Activated T-cell treated with anti-CD3 and anti-CD28 coated beads for 1 hour (primary cell): Measurements from ENCODE around the gene TEAD1.

Source experiments
- DNase-seq: peaks from one replicate; pipeline ENCODE4 v3.0.0-alpha.2; 2020; ENCODE audit warnings: low read depth

The TEAD1 gene

DNA sequence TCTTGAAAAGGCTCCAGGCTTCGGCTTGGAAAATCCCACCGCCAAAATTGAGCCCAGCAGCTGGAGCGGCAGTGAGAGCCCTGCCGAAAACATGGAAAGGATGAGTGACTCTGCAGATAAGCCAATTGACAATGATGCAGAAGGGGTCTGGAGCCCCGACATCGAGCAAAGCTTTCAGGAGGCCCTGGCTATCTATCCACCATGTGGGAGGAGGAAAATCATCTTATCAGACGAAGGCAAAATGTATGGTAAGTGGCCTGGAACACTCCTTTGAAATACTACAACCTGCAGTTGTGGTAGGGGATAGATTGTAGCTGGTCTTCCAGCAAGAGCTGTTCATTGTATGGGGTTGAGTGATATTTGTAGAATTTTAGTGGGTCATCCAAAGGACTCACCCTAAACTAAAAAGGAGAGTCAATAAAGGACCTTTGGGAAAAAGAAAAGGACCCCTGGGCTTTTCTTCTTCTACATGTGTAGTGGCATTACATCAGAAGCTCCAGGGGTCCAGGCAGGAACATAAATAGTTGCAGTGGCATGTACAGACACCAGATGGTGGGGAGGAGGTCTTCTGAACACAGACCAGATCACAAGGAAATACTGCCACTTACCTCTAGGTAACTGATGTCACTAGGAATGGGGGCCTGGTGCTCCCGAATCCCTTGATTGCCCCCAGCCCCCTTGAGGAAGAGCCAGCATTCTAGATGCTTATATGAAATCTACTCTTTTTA, 90.1 kb downstream of the TEAD1 start:
- DNase-seq = no peak

DNA sequence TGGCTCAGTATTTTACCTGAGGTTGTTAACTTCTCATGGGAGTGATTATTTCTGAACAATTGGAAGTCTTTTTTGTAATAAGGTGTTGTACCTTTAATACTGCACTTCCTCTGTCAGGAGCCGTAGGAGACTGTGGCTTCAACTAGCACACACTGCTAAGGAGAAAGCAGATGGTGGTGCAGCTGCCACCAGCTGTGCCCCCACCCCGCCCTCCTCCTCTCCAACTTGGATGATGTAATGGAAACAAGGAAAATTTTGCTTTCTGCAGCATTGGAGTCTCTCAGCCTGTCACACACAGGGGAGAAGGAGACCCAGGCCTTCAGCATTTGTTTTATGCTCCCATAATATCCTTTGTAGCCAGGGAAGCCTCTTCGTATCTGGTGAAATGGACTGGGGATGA, 91.2 kb downstream of the TEAD1 start:
- DNase-seq = no peak

DNA sequence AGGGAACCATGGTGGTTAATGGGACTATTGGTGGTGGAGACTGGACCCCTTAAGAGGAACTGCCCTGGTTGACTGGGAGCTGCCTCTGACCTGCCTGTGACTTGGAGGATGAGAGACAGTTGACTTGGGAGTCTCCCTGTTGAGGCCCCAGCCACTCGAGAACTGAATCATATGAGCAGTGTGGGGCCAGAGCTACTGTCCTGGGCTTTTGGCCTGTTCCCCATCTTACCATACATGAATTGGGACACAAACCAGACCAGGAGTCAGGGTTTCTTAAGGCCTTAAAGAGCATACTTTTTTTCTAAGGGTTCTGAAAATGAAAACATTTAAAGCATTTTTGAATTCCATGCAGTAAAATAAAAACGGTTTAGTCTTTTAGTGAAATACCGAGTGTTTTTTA, 92.8 kb downstream of the TEAD1 start:
- DNase-seq = no peak

DNA sequence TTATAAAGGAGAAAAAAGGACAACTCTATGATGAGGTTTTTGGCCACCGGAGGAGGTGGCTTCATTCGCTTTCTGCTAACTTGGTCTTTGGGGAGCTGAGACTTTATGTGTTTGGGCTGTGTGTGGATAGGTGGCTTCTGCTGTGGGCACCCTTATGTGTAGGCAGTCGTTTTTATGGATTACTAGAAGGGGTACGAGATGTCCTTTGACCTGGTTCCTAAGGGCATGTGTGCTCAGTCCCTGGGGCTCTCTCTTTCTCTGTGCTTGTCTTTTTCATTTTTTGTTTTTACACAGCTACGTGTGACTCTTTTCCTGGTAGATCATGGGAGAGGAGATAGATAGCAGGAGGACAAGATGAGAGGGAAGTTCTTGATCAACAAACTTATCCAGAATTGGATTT, 93.4 kb downstream of the TEAD1 start:
- DNase-seq = no peak

DNA sequence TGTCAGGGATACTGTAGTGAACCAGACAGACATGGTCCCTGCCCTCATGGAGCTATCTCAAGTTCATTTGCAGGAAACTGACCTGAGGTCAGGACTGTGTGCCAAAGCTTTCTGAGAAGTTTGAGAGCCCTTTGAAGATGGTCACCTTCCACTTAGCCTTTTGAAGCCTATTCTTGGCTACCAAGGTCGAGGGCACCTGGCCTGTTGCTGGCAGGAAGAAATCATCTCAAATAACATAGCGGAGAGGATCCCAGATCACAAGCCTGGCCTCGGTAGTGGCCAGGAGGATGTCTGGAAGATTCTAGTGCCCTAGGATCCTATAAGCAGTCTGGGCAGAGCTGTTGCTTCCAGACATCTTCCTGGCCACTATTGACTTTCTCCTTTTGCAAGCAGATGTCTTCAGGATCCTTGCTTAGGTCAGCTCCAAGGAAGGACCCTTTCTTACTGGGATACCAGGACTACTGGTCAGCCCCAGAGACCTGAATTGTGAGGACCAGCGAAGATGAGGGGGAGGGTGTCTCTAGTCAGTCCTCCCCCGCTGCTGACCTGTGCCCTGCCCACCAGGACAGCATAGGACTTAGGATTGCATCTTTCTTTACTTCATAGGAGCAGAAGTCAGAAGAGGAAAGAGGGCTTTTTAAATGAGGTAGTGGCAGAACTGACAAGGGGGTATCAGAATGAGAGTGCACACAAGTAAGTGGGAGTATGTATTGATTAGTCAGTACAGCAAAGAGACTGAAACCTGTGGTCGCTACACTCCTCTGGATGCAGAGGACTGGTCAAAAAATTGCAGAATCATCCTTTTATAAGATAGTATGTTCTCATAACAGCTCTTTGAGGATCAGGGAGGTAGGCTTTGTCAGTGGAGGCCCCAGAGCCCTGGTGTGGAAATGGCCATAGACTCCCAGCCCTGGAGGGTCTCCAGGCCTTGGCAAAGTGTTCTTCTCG, 94.8 kb downstream of the TEAD1 start:
- no peak for DNase-seq

DNA sequence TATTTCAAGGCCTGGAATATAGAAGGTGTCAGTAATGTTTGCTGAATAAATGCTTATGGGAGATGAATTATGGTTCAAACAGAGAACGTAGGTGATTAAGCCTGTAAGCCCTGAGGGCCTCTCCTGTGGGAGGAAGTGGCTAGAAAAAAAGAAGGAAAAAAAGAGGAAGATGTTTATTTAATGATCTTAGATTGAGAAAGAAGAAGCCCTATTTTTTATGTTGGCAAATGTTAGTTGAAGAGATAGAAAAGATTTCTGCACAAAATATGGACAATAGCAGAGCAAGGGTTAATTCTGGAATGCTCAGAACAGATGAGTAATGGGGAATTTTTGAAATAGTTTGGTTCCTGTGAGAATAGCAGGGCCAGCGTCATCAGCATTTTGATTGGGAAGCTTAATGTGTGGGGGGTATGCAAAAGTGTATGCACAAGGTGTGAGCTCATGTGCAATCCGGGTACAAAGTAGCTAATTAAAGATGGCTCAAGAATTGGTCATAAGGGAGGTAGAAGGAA, 95.7 kb downstream of the TEAD1 start:
- DNase-seq = no peak

DNA sequence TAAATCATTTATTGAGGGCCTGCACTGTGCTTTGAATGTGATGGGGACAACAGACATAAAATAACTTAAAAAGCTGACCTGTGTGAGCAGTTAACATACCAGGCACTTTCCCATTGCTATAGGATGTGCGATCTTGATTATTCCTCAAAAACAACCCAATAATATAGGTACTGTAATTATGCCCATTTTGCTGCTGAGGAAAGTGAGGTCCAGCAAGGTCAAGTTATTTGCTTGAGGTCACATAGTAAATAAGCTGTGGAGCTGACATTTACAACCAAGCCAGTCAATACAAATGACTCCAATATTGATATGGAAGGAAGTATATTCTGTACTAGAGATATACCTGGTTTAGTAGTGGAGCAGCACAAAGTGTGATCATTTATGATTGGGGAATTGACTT, 96.2 kb downstream of the TEAD1 start:
- no peak for DNase-seq

DNA sequence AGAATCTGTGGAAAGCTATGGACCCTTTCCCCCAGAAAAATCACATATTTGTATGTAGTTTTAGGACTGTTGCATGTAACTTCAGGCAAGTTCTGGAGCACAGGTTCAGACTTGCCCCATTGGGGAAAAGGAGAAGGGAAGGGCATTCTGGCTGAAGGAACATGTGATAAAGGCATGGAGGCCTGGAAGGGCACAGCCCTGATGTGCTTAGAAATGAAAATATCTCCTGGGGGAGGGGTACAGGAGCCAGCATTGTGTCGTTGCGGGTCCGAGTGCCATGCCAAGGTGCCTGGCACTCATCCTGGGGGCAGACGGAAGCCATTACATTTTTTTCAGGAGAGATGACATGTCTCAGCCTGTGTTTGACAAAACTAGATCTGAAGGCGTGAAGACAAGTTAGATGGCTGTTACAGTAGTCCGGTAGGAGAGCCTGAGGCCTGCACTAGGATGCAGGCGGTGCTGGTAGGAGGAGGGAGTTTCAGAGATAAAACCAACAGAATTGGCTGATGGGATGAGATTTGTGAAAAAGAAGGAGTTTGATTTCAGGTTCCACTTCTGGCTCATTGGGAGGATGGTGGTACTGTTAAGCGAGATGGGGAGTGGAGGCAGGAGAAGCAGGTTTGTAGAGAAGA, 96.9 kb downstream of the TEAD1 start:
- no peak for DNase-seq

DNA sequence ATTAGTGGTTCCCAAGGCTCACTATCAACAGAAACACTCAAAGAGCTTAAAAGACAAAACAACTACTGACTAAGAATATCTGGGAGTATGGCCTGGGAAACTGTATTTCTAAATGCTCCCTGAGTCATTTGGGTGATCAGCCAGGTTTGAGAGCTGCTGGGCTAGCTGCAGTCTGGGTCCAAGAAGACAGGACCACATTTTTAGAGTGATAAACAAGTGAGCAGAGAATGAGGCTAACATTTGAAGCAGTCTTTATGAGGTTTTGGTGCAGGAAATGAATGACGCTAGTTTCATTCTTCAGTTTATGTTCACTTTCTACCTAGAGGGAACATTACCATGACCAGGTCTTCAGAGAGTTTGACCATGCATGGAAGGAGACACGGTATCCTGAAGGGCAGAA, 97.7 kb downstream of the TEAD1 start:
- DNase-seq = no peak

DNA sequence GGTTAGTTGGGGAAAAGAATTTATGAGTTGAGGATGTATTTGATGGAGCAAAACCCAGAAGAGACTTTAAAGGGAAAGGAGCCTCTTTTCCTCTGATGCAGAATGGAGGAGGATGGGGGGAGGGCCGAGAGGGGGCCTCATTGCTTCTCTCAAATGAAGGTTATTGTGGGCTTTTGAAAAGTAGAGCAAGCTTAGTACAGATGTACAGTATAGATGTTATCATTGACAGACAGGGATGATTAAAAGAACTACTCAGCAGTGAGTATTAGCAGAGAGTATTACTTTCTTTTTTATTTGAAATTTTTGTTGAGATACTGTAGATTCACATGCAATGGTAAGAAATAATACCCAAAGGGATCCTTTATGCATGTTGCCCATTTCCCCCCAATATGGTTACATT, 98.1 kb downstream of the TEAD1 start:
- no peak for DNase-seq

DNA sequence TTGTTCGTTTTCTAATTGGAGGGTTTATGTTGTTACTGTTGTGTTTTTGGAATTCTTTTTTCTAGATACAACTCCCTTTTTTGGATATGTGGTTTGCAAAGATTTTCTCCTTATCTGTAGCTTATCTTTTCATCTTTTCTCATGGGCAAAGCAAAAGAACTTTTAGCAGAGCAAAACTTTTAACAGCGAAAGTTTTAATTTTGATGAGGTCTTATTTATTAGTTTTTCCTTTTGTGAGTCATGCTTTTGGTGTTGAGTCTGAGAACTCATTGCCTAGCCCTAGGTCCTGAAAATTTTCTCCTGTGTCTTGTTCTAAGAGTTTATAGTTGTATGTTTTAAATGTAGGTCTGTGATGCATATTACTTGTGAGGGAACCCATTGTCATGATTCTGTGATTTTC, 99.4 kb downstream of the TEAD1 start:
- DNase-seq = no peak

DNA sequence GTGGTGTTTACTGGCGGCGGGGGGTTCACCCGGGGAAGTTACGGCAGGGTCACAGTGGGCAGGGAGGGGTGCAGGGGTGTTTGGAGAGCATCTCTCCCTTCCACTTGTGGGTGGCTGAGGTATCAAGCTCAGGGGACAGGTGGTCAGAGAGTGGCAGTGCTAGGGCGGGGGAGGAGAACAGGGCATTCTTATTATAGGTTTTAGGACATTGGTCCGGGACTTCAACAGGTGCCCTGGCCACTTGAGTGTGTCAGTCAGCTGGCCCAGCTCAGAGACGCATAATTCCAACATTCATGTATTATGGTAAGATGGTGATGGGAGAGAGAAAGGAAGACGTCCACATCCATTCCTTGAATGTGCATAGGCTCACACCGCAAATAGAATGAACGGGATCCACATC, 101.7 kb downstream of the TEAD1 start:
- no peak for DNase-seq

DNA sequence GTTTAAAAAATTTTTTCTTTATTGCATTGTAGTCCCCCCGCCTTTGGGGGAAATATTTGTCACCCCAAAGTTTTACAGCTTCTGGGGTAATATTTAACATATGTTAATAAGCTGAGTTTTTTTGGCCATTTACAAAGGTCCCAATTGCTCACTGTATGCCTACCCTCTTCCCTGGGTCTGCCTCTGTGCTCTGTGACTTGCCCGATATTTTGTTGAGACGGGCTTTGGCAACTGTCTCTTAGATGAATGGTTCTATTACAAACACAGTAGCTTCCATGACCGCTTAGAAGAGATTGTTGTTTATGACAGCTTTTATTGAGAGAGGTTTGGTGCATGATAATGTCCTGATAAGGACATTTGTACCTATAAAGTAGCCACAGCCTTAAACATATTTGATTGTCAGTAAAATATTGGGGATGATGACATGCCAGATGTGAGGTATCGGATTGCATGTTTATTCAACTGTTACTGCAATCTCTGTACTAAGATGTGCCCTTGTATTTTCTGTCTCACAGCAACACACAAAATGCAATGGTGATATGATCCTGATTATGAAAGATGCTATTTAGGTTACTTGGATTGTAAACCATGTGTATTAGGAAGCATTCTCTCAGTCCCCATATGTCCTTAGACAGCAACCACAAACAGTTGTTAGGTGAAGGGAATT, 103.1 kb downstream of the TEAD1 start:
- DNase-seq = no peak

DNA sequence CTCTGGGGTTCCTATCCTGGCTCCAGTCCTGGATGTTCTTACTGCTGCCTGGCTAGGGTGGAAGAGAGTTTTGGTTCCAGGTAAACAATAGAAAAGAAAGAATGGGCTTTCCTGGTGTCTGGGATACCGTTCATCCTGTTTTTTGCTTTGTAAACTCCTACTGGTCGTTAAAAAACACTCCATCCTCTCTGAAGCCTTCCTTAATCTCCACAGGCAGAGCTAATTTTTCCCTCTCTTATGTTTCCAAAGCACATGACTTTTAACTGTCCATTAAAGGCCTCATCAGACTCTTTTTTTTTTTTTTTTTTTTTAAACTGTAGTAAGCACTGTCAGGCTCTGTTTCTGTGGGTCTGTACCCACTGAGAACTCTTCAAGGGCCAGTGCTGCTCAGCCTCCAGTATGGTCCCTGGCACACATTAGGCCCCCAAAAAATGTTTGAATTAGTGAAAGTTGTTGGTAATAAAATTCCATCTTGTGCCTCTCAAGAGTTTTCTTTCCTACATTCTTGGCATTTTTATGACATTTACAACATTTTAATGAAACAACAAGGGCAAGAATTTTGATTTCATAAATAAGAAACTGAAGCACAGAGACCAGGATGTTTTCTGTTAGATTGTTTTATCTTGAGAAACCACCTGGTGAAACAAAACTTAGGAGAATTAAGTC, 104.2 kb downstream of the TEAD1 start:
- no peak for DNase-seq

DNA sequence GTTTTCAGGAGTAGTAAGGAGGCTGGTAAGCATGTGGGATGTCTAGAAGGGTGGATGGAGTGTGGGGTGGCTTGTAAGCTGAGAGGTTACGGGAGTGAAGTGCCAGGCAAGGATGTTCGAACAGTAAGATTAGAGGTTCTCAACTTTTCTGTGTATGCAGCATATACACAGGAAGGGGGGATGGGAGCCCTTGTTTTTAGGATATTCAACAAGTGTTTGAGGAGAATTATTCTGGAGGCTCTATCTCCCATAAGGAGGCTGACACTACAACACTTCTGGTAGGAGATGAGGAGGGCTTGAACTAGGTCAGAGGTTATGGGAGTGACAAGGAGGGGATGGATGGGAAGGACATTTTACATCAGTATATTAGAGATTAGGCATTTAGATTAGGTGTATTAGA, 109.5 kb downstream of the TEAD1 start:
- DNase-seq = no peak

DNA sequence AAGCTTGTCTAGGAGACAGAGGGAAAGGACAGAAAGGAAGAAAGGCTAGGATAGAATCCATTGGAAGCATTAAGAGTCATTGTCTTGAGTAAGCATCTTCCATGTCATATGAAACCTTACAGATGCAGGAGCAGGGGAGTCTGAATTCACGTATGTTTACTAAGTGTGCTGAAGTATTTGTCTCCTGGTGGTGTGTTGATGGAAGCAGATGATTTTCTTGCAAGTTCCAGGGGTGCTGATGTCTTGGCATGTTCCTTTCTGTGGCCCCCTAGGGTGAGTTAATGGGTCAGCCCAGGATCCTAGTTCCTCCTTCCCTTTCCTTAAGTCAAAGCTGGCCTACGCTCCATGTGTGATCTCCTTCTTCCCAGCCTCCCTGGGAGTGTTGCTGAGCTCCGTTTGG, 110.2 kb downstream of the TEAD1 start:
- no peak for DNase-seq

DNA sequence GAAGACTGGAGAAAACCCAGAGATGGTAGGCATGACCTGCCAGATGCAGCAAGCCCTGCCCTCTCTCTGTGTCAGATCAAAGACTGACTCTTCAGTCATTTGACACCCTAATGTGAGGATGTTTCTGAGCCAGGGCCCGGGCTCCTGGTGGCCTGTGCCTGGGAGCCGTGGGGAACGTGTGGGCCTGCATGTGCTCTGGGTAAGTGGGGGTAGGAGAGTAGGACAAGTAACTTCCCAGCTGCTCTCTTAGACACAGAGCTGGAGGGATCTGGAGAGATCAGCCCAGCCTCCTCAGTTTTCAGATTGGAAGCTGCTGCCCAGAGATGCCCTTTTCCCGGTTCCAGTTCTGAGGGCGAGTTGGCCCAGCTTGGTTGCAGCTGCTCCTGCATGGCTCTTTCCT, 110.8 kb downstream of the TEAD1 start:
- no peak for DNase-seq

DNA sequence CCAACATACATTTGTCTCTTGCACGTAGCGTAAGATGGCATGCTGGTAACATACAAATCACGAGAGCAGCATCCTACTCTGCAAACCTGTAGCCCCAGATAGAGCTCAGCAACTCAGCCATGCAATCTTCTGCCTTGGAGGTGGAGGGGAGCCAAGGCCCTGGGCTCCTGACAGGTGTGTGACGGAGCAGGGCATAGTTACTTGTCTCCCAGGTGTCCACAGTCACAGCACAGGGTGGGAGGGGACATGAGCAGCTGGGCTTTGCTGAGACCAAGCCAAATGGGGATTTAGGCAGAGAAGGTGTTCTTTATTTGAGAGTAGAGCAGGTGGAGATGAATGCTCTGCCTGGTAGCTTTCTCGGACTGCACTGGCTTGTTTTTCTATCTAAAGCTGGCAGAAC, 111.7 kb downstream of the TEAD1 start:
- no peak for DNase-seq

DNA sequence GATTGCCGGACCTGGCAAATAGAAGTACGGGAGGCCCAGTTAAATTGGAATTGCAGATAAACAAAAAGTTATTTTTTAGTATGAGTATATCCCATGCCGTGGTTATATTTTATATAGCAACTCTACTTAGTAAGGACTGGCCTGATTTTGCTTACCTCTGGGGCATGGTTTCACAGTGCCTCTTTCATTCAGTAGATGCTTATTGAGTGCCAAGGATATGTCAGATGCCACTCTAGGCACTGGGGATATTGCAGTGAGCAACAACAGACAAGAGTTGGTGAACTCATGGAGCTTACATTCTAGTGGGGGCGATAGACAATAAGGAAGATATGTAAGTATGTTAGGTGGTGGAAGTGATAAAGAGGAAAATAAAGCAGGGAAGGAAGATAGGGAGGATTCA, 112.2 kb downstream of the TEAD1 start:
- DNase-seq = no peak

DNA sequence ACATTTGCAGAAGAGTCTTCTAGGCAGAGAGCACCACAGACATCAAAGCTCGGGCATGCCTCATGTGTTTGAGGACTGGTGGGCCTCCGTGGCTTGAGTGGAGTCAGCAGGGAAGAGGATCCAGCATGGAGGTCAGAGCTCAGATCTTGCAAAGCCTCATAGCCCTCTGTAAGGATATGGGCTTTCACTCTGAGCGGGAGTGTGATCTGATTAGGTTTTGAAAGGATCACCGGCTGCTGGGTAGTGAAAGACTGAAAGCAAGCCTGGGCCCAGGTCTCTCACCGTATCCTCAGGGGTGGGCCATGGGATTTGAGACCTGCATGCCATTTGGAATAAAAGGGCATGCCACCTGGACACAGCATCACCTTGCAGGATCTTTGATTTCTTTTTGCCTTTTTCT, 112.7 kb downstream of the TEAD1 start:
- DNase-seq = no peak

DNA sequence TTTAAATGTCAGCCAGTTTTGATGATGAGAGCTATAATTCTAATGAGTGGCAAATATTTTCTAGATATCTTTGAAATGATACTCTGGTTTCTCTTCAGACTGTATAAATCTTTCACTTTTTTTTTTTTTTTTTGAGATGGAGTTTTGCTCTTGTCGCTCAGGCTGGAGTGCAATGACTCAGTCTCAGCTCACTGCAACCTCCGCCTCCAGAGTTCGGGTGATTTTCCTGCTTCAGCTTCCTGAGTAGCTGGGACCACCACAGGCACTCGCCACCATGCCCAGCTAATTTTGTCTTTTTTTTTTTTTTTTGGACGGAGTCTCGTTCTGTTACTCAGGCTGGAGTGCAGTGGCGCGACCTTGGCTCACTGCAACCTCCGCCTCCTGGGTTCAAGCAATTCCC, 113.6 kb downstream of the TEAD1 start:
- no peak for DNase-seq

DNA sequence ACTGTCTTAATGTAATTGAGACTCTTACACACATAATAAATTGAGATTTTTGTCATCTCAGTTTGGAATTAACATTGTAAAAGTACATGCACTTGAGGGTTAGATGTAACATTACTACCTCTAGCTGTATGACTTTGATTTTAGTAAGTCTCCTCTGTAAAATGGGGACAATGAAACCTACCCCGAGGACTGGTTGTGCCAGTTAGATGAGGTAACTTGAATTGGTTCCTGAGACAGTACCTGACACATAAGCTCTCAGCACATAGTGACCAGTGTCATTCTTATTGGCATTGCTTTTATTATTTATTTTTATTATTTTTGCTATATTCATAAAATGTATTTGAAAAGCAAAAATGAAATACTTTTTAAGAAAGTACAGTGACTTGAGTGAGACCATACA, 114.8 kb downstream of the TEAD1 start:
- DNase-seq = no peak
